Astrocyte (in vitro differentiated cells and primary cell): ENCODE results near the gene RTEL1.

Experiments
- CTCF ChIP-seq: IDR thresholded peaks from 2 replicates; pipeline ENCODE4 v1.5.1; 2011; ENCODE audit warnings: low read depth, mild to moderate bottlenecking, inconsistent platforms, low read length, moderate library complexity; ENCODE audit not compliant: insufficient read depth
- EZH2 ChIP-seq: IDR thresholded peaks from 2 replicates; pipeline ENCODE4 v1.6.1; 2012; ENCODE audit warnings: mild to moderate bottlenecking, low read length, inconsistent platforms; ENCODE audit not compliant: insufficient read depth

GRCh38 chr20:63640086-63640485 is 18.0 kb upstream of the RTEL1 start:
- TF ChIP-seq CTCF (no peak), EZH2 (no peak)
